Heart left ventricle (tissue), 13 donors: Measurements from ENCODE around the gene GC.

ENCODE experiments used
- CTCF ChIP-seq, 12 donors: fragments of 200-600 bp; sonication (generic) in 4 of 12; IDR thresholded peaks; one replicate each; pipeline versions ENCODE4 v1.5.0 to v1.8.0; 2018 to 2022; ENCODE audit warnings: antibody characterized with exemption in 12 of 12, mild to moderate bottlenecking in 5 of 12
- POLR2A ChIP-seq, 2 donors: fragments of 450-650 bp; IDR thresholded peaks; one replicate each; pipeline ENCODE4 v1.6.1; 2017; ENCODE audit warnings: antibody characterized with exemption in 2 of 2, mild to moderate bottlenecking in 2 of 2, moderate library complexity in 2 of 2
- donor health status: ischemic (EF 13 %, LVEDD 7.1; RV severe dilation, severe dysfunction).
- donor health status: DM: no; HTN: yes; CAD: no.
- donor health status: DM: no; HTN: no; CAD: no.
- donor health status: ischemic (EF 25% LVEDD 6.9; RV normal size, moderate dysfunction).
- donor health status: ischemic (EF 25% LVEDD 5.7; RV mildly dilated, moderate dysfunction).
- donor health status: ischemic (EF 35%, LVEDD 5.7; RV mildly dilated, moderate dysfunction).
- donor health status: nonischemic (EF 11% LVEDD 7.7; RV severe dilation, severe dysfunction).
- donor health status: DM: yes; HTN: yes; CAD: no.
- donor health status: PGD.
- donor health status: ischemic (EF 29% LVEDD 5.4; RV normal size, mild dysfunction).
- donor health status: nonischemic (EF 23%, LVEDD 6.1; RV moderate dilation, normal function).

GRCh38 chr4:71749008-71749594 lies 34.8 kb downstream of the GC start:
- TF ChIP-seq POLR2A (IDR thresholded peaks at IDR 0.05) (no peak), CTCF (IDR thresholded peaks at IDR 0.05) (no peak)
